HG03571 (cell line): ENCODE results near the gene SSR1.
A peak's percentile ranks its signal among the peaks of the same experiment; 100 is the strongest.
"Not testable (repeated sequence)": the region's sequence is repeated elsewhere in the genome, so short reads cannot be mapped to it uniquely, and the experiment has no call there.

Experiments used
- ATAC-seq: cut with Tn5 transposase; IDR thresholded peaks from one replicate; pipeline ENCODE4 v1.9.1; 2021; ENCODE audit not compliant: unreplicated experiment

SSR1 gene

GRCh38 chr6:7319406-7319805 lies 6.4 kb upstream of the SSR1 start:
- not testable (repeated sequence) for ATAC-seq

- no peak for ATAC-seq
Observed at GRCh38 chr6:7317538-7317937, 4.5 kb upstream of the SSR1 start.

DNA sequence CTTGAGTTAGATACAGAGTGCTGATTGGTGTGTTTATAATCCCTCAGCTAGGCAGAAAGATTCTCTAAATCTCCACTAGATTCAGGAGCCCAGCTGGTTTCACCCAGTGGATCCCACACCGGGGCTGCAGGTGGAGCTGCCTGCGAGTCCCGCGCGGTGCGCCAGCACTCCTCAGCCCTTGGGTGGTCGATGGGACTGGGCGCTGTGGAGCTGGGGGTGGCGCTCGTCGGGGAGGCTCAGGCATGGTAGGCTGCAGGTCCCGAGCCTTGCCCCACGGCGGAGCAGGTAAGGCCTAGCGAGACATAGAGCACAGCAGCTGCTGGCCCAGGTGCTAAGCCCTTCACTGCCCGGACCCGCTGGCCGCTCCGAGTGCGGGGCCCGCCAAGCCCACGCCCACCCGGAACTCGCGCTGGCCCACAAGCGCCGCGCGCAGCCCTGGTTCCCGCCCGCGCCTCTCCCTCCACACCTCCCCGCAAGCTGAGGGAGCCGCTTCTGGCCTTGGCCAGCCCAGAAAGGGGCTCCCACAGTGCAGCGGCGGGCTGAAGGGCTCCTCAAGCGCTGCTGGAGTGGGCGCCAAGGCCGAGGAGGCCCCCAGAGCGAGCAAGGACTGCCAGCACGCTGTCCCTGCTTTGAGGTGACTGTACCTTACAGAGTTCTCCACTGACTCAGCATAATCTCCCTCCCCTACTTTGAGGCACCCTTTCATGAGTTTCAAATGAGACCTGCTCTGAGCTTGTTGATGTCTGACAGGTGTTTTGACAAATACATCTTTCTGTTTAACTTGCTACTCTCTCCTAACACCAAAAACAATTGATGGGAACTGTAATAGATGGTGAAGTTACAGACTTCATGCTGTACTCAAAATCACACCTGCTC lies 3.9 kb upstream of the SSR1 start:
- no peak for ATAC-seq

- no peak for ATAC-seq
Observed at GRCh38 chr6:7315948-7316365, 3.0 kb upstream of the SSR1 start.

GRCh38 chr6:7315087-7315947 lies 2.3 kb upstream of the SSR1 start:
- not testable (repeated sequence) for ATAC-seq

GRCh38 chr6:7314414-7314813 lies 1.4 kb upstream of the SSR1 start:
- no peak for ATAC-seq

DNA sequence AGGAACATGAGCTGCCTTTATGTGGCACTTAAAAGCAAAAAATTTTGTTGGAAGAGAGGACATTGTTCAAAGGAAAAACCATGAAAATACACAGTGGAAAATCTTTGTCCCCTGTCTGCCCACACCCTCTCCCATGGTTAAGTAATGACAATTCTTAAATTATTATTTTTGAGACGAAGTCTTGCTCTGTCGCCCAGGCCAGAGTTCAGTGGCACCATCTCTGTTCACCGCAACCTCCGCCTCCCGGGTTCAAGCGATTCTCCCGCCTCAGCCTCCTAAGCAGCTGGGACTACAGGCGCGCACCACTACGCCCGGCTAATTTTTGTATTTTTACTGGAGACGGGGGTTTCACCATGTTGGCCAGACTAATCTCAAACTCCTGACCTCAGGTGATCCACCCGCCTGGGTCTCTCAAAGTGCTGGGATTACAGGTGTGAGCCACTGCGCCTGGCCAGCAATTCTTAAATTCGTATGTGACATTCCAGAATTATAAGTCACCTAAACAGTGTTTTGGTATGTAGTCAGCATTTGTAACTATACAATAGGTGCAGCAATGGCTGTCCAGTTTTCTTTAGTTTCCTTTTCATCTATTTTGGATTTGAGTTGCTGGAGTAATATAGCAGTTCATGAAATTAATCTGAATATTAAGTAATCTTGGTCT lies 636 bp upstream of the SSR1 start:
- ATAC-seq: no peak

DNA sequence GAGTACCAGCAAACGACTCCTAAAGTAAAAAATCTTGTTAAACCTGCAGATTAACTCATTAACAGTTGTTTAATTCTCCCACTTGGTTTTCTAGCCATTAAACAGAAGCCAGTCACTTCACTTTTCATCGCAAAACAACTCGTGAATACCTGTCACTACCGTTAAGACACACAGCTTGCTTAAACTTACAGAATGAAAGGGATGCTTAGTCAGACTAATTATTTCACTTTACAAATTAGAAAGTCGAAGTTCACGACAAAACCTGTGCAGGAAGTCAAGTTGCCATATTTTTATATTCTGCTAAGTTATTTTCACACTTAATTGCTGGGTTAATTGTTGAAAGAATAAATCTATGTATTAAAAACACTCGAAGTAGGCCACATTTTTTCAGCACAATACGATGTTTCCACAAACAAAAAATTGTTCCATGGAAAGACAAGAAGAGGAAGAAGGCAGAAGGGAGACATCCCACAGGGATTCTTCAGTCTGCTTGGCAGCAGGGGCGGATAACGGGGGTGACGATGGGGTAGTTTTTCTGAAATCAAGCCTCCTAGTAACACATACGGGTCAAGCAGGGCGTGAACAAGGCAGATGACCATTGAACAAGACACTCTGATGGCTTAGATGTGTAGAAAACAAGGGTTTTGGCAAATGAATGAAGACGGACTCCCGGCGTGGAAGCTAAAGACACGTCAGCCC lies 933 bp downstream of the SSR1 start:
- peak; percentile 2 for ATAC-seq

DNA sequence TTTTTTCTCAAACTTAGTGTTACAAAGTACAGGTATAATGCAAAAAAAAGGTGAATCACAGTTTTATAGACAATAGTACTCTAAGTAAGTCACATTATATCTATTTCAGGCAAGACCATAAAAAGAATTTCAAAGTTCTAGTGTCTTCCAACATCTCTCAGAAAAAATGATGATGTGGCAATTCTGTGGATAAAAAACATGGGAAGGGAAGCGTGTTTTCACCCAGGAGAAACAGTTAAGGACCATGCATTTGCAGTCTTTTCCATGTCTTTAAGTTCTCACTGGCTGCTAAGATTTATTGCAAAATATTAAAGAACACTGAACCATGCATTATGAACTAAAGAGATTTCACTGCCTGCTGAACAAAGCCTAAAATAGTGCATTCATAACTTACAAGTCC lies 1.8 kb downstream of the SSR1 start:
- no peak for ATAC-seq

DNA sequence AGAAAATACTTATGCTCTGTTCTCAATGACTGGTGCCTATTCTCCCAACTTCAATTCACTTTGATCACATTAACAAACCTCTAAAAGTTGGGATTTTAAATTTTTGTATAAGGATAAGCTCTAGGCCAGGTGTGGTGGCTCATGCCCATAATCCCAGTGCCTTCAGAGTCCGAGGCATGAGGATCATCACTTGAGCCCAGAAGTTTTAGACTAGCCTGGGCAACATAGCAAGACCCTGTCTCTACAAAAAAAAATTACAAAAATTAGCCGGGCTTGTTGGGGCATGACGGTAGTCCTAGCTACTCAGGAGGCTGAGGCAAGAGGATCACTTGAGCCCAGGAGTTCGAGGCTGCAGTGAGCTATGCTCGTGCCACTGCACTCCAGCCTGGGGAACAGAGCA lies 3.9 kb downstream of the SSR1 start:
- no peak for ATAC-seq

- ATAC-seq: no peak
Observed at GRCh38 chr6:7307533-7307932, 5.5 kb downstream of the SSR1 start.

- no peak for ATAC-seq
Observed at GRCh38 chr6:7304821-7305220, 8.2 kb downstream of the SSR1 start.

- no peak for ATAC-seq
Observed at GRCh38 chr6:7301702-7302101, 11.3 kb downstream of the SSR1 start.

DNA sequence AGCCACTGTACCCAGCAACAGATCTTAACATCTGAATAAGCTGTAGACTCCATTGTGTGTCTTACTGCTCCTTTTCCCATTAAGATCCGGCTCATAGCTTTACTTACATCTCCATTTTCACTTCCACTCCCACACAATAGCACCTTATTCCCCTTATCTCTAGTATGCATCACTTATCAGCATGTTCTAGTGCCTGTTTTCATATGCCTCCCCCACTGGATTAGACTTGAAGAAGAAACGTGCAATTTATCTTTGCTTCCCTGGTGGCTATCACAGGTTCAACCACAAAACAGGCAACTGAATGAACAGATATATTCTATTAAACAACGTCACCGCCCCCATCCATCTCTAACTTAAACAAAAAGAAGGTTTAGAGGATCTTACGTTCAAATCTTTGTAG lies 12.1 kb downstream of the SSR1 start:
- no peak for ATAC-seq

DNA sequence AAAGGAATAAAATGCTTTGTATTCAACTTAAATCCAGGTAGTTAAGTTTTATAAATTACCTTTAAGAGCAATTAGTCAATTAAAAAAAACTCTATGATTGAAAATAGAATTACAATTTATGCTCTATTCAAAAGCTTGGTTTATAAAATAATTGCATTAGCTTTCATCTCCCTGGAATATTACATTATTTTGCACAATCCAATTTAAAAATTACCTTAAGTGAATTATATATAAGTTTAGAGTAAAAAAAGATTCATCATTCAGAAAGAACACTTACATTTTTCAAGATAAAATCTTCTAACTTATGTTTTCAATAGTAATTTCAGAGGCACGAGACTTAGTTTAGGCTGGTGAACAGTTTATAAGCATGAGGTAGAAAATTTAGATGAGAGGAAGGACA lies 14.9 kb downstream of the SSR1 start:
- ATAC-seq: no peak

DNA sequence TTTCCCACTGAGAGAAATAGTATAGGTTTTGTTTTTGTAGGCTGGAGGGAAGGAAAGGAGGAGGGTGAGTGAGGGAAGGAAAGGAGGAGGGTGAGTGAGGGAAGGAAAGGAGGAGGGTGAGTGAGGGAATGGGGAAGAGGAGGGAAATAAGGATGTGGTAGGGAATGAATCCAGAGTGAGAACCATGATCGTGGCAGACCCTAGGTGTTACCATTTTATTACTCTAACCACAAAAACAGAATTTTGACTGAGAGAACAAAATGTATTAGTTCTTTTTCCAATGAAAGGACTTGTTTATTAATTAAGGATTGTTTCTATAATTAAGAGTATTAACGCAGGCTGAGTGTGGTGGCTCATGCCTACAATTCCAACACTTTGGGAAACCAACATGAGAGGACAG lies 16.4 kb downstream of the SSR1 start:
- no peak for ATAC-seq

DNA sequence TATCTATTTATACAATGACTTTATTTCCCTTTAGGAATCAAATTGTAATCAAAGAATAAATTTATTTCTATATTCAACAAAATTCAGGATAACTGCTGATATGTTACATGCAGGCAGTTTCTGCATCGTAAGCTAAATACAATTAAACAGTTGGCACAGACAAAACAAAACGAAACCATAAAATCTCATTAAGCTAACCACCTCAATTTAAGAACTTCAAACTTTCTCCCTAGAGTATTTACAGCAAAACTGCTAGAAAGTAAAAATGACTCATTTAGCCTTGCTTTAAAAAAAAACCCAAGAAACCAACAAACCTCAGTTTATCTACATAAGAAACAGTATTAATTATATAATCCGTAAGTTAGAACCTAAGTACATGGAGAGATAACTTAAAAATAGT lies 17.1 kb downstream of the SSR1 start:
- ATAC-seq: no peak

DNA sequence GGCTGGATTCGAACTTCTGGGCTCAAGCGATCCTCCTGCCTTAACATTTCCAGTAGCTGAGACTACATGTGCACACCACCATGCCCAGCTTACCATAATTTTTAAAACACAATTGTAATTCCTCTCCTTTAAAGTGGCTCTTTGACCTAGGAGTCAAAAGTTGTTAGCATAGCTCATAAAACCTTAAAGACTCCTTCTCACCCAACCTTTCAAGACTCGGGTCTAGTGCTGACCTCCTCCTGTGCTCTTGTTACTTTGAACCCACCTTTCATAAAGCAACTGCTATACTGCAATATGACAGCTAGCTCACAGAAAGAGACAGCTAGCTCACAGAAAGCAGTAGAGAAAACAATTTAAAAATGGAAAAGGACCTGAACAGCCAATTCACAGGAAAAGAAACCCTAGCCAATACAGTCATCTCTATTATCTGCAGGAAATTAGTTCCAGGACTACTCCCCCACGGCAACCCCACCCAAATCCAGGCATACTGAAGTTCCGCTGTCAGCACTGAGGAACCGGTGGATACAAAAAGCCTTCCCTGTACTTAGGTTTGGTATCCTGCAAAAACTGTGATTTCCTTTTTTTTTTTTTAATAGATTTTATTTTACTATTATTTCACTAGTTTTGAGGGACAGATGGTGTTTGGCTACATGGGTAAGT lies 20.3 kb downstream of the SSR1 start:
- ATAC-seq: no peak

DNA sequence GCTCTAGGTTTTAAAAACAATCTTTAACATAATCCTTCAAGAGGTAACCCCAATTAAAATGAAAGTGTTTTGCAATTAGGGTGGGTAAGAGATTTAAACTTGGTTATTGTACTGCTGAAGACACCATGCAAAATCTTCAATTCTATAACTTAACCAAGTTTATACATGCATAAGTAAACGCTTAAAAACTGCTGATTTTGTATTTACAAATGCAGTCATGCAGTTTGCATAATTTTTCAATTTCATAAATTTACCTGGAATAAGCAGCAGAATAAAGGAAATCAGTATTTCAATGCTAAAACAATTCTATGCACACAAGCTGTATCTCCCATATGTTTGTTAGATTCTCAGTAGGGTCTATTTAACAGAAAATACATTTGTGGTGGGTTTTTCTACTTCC lies 22.9 kb downstream of the SSR1 start:
- ATAC-seq: no peak

DNA sequence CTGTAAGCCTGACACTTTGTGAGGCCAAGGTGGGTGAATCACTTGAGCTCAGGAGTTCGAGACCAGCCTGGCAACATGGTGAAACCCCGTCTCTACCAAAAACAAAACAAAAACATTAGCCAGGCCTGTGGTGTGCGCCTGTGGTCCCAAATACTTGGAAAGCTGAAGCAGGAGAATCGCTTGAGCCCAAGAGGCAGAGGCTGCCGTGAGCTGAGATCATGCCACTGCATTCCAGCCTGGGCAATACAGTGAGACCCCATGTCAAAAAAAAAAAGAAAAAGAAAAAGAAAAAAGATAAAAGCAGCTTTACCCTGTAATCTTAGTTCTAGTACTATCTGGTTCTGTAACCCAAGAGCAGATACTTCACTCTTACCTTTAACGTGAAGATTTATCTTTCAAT lies 27.6 kb downstream of the SSR1 start:
- ATAC-seq: no peak
